Ascending aorta (tissue), 2 donors: ENCODE measurements around the gene VEGFB. TPM values are rescaled to one million over a fixed set of nuclear protein-coding genes. Genes with fewer than 3 reads are reported as not detected.
"Not testable (repeated sequence)": the region's sequence is repeated elsewhere in the genome, so short reads cannot be mapped to it uniquely, and the experiment has no call there.

ENCODE experiments used
- DNase-seq, 2 donors: peaks; one replicate each; pipeline ENCODE4 v3.0.0-alpha.2; 2019; ENCODE audit warnings: low spot score in 2 of 2
- H3K27ac ChIP-seq, 2 donors: fragments of 200-600 bp; sonication (generic); one replicate each; pipeline ENCODE4 v1.5.1; 2016 to 2017; ENCODE audit warnings: mild to moderate bottlenecking in 1 of 2
- H3K27me3 ChIP-seq: fragments of 200-600 bp; sonication (generic); one replicate; pipeline ENCODE4 v1.5.1; 2017
- H3K36me3 ChIP-seq, 2 donors: fragments of 200-600 bp; sonication (generic); one replicate each; pipeline ENCODE4 v1.5.1; 2016
- H3K4me1 ChIP-seq, 2 donors: fragments of 200-600 bp; sonication (generic); one replicate each; pipeline ENCODE4 v1.5.1; 2016 to 2017; ENCODE audit warnings: mild to moderate bottlenecking in 1 of 2
- H3K4me3 ChIP-seq, 2 donors: fragments of 200-600 bp; sonication (generic); one replicate each; pipeline ENCODE4 v1.5.1; 2016 to 2017; ENCODE audit warnings: mild to moderate bottlenecking in 1 of 2
- H3K9me3 ChIP-seq, 2 donors: fragments of 200-600 bp; sonication (generic); one replicate each; pipeline ENCODE4 v1.5.1; 2016
- CTCF ChIP-seq, 3 experiments: fragments of 200-600 bp in 2 of 3; fragments of 450-650 bp in 1 of 3; sonication (generic) in 2 of 3; IDR thresholded peaks; one replicate each; pipeline ENCODE4 v1.5.1; 2016 to 2019; ENCODE audit warnings: antibody characterized with exemption in 3 of 3, mild to moderate bottlenecking in 1 of 3, moderate library complexity in 1 of 3
- intact Hi-C: fragments of 100-400 bp; cut with DNase I; formaldehyde crosslinking; loops from one replicate; pipeline ENCODE4 v1.15.1; 2023
- total RNA-seq: library from RNA; depleted of rRNA; stranded (reverse); fragments of >200 nt; gene quantifications from one replicate; pipeline ENCODE4 v1.1.0, GENCODE V29; 2016

Gene VEGFB
- total RNA-seq, 1 donor from 2014 or later, result 188 TPM

GRCh38 chr11:64244966-64245365 lies 10.6 kb downstream of the VEGFB start:
- Histone ChIP-seq H3K9me3 (no peaks in the 10 kb centered on the region), H3K27ac (peak overlapping the region; percentile 80 to 94), H3K36me3 (peaks cover 11 to 13% of the 10 kb centered on the region in 2 donors), H3K4me3 (peak overlapping the region; percentile 68 to 79), H3K4me1 (peaks cover 15 to 29% of the 10 kb centered on the region in 2 donors), H3K27me3 (no peaks in the 10 kb centered on the region)
- no peak for DNase-seq
- intact Hi-C loops, result no loop called here
- TF ChIP-seq CTCF (IDR thresholded peaks at IDR 0.05), result no peak

DNA sequence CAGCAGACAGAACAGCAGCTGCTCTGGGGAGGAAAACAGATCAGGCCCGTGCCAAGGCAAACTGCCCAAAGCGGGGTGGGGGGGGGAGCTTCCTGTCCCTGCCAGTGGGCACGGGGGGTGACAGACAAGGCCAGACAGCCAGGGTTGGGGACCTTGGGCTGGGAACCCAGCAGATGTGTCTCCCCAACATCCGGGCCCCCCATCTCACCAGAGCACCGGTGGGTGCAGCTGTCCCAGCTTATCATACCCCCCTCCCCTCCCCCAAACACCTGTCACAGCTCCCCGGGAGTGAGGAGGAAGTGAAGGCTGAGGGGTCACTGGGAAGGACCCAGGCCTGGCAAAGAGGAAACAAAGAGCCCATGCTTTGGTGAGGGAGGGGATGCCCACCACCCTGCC lies 11.0 kb downstream of the VEGFB start:
- intact Hi-C loops, result no loop called here
- Histone ChIP-seq H3K36me3 (peaks cover 11 to 13% of the 10 kb centered on the region in 2 donors), H3K27me3 (no peaks in the 10 kb centered on the region)

GRCh38 chr11:64245797-64246620 lies 11.6 kb downstream of the VEGFB start:
- Histone ChIP-seq H3K27me3 (no peaks in the 10 kb centered on the region), H3K9me3 (no peaks in the 10 kb centered on the region), H3K4me1 (peaks cover 15 to 30% of the 10 kb centered on the region in 2 donors), H3K27ac (peak overlapping the region; percentile 80 to 94), H3K36me3 (peaks cover 11 to 13% of the 10 kb centered on the region in 2 donors), H3K4me3 (peak overlapping the region; percentile 68 to 79)
- DNase-seq, result peak; percentile 87 to 95
- intact Hi-C loops, result no loop called here
- TF ChIP-seq CTCF (IDR thresholded peaks at IDR 0.05), result no peak

More for the DNA sequence above, 11.0 kb downstream of the VEGFB start:
- Histone ChIP-seq H3K9me3 (no peaks in the 10 kb centered on the region), H3K27ac (peak overlapping the region; percentile 80 to 94), H3K4me3 (peak overlapping the region; percentile 68 to 79), H3K4me1 (peaks cover 15 to 26% of the 10 kb centered on the region in 2 donors)
- DNase-seq, result peak in 1 of 2 donors; percentile 85
- no peak for TF ChIP-seq CTCF (IDR thresholded peaks at IDR 0.05)

GRCh38 chr11:64246621-64246870 lies 12.2 kb downstream of the VEGFB start:
- intact Hi-C loops, result not testable (repeated sequence)

More at GRCh38 chr11:64246621-64246870, 12.2 kb downstream of the VEGFB start:
- H3K27ac ChIP-seq, result peak overlapping the region; percentile 80 to 94
- peaks cover 15 to 30% of the 10 kb centered on the region in 2 donors for H3K4me1 ChIP-seq
- peak in 1 of 3 experiments; percentile 3 for TF ChIP-seq CTCF (IDR thresholded peaks at IDR 0.05)
- not testable (repeated sequence) for H3K9me3 ChIP-seq, DNase-seq, H3K27me3 ChIP-seq
- H3K4me3 ChIP-seq, result peak overlapping the region; percentile 68 to 79
- H3K36me3 ChIP-seq, result peaks cover 11 to 13% of the 10 kb centered on the region in 2 donors
